BLaER1 (cell line): ENCODE measurements around the gene CYP2B6.
"Not testable (repeated sequence)": the region's sequence is repeated elsewhere in the genome, so short reads cannot be mapped to it uniquely, and the experiment has no call there.

Experiments
- H3K27ac ChIP-seq: shearing (Covaris generic); formaldehyde crosslinking; 2 replicates; pipeline ENCODE4 v1.8.1; 2022
- H3K27me3 ChIP-seq: shearing (Covaris generic); formaldehyde crosslinking; 2 replicates; pipeline ENCODE4 v1.8.1; 2022
- H3K36me3 ChIP-seq: shearing (Covaris generic); formaldehyde crosslinking; 2 replicates; pipeline ENCODE4 v1.8.1; 2022
- H3K4me1 ChIP-seq: shearing (Covaris generic); formaldehyde crosslinking; 2 replicates; pipeline ENCODE4 v1.8.1; 2022
- H3K4me2 ChIP-seq: shearing (Covaris generic); formaldehyde crosslinking; 2 replicates; pipeline ENCODE4 v1.8.1; 2022
- H3K4me3 ChIP-seq: shearing (Covaris generic); formaldehyde crosslinking; 2 replicates; pipeline ENCODE4 v1.8.1; 2022
- H3K9ac ChIP-seq: shearing (Covaris generic); formaldehyde crosslinking; 2 replicates; pipeline ENCODE4 v1.8.1; 2022
- H3K9me3 ChIP-seq: shearing (Covaris generic); formaldehyde crosslinking; 2 replicates; pipeline ENCODE4 v1.8.1; 2022
- H4K20me1 ChIP-seq: shearing (Covaris generic); formaldehyde crosslinking; 2 replicates; pipeline ENCODE4 v1.8.1; 2022
- Cebpa-rat ChIP-seq: shearing (Covaris generic); IDR thresholded peaks from 2 replicates; pipeline ENCODE4 v1.8.1; 2022

The CYP2B6 gene

GRCh38 chr19:40962460-40962961 is 28.6 kb upstream of the CYP2B6 start:
- Histone ChIP-seq H3K27me3 (no peaks in the 10 kb centered on the region), H3K4me2 (no peak overlapping the region), H3K4me3 (no peak overlapping the region), H3K36me3 (no peaks in the 10 kb centered on the region), H4K20me1 (no peaks in the 10 kb centered on the region), H3K4me1 (no peaks in the 10 kb centered on the region), H3K27ac (no peak overlapping the region), H3K9me3 (no peaks in the 10 kb centered on the region), H3K9ac (no peak overlapping the region)
- no peak for TF ChIP-seq Cebpa-rat

DNA sequence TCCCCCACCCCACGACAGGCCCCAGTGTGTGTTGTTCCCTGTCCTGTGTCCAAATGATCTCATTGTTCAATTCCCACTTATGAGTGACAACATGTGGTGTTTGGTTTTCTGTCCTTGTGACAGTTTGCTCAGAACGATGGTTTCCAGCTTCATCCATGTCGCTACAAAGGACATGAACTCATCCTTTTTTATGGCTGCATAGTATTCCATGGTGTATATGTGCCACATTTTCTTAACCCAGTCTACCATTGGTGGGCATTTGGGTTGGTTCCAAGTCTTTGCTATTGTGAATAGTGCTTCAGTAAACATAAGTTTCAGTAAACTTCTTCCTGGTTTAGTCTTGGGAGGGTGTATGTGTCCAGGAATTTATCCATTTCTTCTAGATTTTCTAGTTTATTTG is 26.7 kb upstream of the CYP2B6 start:
- not testable (repeated sequence) for H3K4me2 ChIP-seq, H3K4me3 ChIP-seq, H3K9me3 ChIP-seq, H3K27me3 ChIP-seq, H3K36me3 ChIP-seq, H3K4me1 ChIP-seq, H4K20me1 ChIP-seq, H3K9ac ChIP-seq, H3K27ac ChIP-seq

DNA sequence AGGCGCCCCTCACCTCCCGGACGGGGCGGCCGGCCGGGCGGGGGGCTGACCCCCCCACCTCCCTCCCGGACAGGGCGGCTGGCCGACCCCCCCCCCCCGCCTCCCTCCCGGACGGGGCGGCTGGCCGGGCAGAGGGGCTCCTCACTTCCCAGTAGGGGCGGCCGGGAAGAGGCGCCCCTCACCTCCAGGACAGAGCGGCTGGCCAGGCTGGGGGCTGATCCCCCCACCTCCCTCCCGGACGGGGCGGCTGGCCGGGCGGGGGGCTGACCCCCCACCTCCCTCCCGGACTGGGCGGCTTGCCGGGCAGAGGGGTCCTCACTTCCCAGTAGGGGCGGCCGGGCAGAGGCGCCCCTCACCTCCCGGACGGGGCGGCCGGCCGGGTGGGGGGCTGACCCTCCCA is 25.7 kb upstream of the CYP2B6 start:
- H3K27ac ChIP-seq, H3K9ac ChIP-seq, H3K4me3 ChIP-seq, H3K4me1 ChIP-seq, H3K9me3 ChIP-seq, H3K4me2 ChIP-seq, H3K36me3 ChIP-seq, H3K27me3 ChIP-seq, H4K20me1 ChIP-seq: not testable (repeated sequence)

DNA sequence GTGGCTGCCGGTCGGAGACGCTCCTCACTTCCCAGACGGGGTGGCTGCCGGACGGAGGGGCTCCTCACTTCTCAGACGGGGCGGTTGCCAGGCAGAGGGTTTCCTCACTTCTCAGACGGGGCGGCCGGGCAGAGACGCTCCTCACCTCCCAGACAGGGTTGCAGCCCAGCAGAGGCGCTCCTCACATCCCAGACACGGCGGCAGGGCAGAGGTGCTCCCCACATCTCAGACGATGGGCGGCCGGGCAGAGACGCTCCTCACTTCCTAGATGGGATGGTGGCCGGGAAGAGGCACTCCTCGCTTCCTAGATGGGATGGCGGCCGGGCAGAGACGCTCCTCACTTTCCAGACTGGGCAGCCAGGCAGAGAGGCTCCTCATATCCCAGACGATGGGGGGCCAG is 24.5 kb upstream of the CYP2B6 start:
- not testable (repeated sequence) for H4K20me1 ChIP-seq, H3K27ac ChIP-seq, H3K4me3 ChIP-seq

GRCh38 chr19:40968065-40968464 is 23.0 kb upstream of the CYP2B6 start:
- H3K4me3 ChIP-seq, H3K4me2 ChIP-seq, H3K9me3 ChIP-seq, H3K36me3 ChIP-seq, H3K27ac ChIP-seq, H3K9ac ChIP-seq, H4K20me1 ChIP-seq, H3K27me3 ChIP-seq: not testable (repeated sequence)
- H3K4me1 ChIP-seq = peaks cover 19% of the 10 kb centered on the region

More for the DNA sequence above, 24.5 kb upstream of the CYP2B6 start:
- H3K9ac ChIP-seq, H3K36me3 ChIP-seq, H3K4me2 ChIP-seq, H3K9me3 ChIP-seq, H3K27me3 ChIP-seq: not testable (repeated sequence)
- H3K4me1 ChIP-seq = peaks cover 19% of the 10 kb centered on the region

DNA sequence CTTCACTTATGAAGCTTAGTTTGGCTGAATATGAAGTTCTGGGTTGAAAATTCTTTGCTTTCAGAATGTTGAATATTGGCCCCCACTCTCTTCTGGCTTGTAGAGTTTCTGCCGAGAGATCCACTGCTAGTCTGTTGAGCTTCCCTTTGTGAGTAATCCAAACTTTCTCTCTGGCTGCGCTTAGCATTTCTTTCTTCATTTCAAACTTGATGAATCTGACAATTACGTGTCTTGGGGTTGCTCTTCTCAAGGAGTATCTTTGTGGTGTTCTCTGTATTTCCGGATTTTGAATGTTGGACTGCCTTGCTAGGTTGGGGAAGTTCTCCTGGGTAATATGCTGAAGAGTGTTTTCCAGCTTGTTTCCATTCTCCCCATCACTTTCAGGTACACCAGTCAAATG is 21.4 kb upstream of the CYP2B6 start:
- H3K4me1 ChIP-seq = peaks cover 19% of the 10 kb centered on the region
- not testable (repeated sequence) for H4K20me1 ChIP-seq, H3K27me3 ChIP-seq, H3K36me3 ChIP-seq, H3K9ac ChIP-seq, H3K4me3 ChIP-seq, H3K9me3 ChIP-seq, H3K27ac ChIP-seq
- peak overlapping the region; percentile 45 for H3K4me2 ChIP-seq

DNA sequence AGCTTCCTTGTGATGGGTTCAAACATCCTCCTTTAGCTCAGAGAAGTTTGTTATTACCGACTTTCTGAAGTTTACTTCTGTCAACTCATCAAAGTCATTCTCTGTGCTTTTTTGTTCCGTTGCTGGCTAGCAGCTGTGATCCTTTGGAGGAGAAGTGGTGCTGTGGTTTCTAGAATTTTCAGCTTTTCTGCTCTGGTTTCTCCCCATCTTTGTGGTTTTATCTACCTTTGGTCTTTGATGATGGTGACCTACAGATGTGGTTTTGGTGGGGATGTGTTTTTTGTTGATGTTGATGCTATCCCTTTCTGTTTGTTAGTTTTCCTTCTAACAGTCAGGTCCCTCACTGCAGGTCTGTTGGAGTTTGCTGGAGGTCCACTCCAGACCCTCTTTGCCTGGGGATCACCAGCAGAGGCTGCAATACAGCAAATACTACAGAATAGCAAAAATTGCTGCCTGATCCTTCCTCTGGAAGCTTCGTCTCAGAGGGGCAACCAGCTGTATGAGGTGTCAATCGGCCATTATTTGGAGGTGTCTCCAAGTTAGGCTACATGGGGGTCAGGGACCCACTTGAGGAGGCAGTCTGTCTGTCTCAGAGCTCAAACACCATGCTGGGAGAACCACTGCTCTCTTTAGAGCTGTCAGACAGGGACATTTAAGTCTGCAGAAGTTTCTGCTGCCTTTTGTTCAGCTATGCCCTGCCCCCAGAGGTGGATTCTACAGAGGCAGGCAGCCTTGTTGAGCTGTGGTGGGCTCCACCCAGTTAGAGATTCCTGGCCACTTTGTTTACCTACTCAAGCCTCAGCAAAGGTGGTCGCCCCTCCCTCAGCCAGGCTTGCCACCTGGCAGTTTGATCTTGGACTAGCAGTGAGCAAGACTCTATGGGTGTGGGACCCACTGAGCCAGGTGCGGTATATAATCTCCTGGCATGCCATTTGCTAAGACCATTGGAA is 20.4 kb upstream of the CYP2B6 start:
- not testable (repeated sequence) for H3K27me3 ChIP-seq, H3K9ac ChIP-seq, H3K4me3 ChIP-seq, H3K27ac ChIP-seq, H3K9me3 ChIP-seq, H4K20me1 ChIP-seq, H3K36me3 ChIP-seq
- Histone ChIP-seq H3K4me2 (peak overlapping the region; percentile 45), H3K4me1 (peaks cover 19% of the 10 kb centered on the region)

DNA sequence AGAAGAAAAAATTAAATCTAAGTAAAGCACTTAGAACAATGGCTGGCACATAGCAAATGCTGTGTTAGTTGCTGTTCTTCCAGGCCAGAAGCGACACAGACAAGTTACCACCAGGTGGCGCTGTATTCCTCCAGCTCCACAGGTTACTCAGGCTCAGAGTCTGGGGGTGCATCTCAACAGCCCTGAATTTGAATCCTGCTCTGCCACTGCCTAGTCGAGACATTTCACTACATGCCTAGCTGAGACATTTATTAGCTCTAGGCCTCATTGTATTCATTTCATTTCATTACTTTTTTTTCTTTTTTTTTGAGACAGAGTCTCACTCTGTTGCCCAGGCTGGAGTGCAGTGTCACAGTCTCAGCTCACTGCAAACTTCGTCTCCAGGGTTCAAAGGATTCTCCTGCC is 16.4 kb upstream of the CYP2B6 start:
- H3K4me3 ChIP-seq = no peak overlapping the region
- no peak overlapping the region for H3K4me2 ChIP-seq
- peaks cover 17% of the 10 kb centered on the region for H3K4me1 ChIP-seq
- no peaks in the 10 kb centered on the region for H4K20me1 ChIP-seq
- H3K27me3 ChIP-seq = no peaks in the 10 kb centered on the region
- H3K9ac ChIP-seq = no peak overlapping the region
- H3K27ac ChIP-seq = no peak overlapping the region
- H3K36me3 ChIP-seq = no peaks in the 10 kb centered on the region
- TF ChIP-seq Cebpa-rat = no peak
- H3K9me3 ChIP-seq = peaks cover under 1% of the 10 kb centered on the region; the same call in 1 of the 2 replicates

GRCh38 chr19:40976134-40976533 is 14.9 kb upstream of the CYP2B6 start:
- H3K9me3 ChIP-seq = peaks cover 8% of the 10 kb centered on the region; the same call in 1 of the 2 replicates
- H3K27me3 ChIP-seq = no peaks in the 10 kb centered on the region
- peaks cover 2% of the 10 kb centered on the region for H3K4me1 ChIP-seq
- no peak overlapping the region for H3K27ac ChIP-seq
- no peak for TF ChIP-seq Cebpa-rat
- no peak overlapping the region for H3K4me2 ChIP-seq
- no peaks in the 10 kb centered on the region for H3K36me3 ChIP-seq
- H3K9ac ChIP-seq = no peak overlapping the region
- H4K20me1 ChIP-seq = no peaks in the 10 kb centered on the region
- no peak overlapping the region for H3K4me3 ChIP-seq

DNA sequence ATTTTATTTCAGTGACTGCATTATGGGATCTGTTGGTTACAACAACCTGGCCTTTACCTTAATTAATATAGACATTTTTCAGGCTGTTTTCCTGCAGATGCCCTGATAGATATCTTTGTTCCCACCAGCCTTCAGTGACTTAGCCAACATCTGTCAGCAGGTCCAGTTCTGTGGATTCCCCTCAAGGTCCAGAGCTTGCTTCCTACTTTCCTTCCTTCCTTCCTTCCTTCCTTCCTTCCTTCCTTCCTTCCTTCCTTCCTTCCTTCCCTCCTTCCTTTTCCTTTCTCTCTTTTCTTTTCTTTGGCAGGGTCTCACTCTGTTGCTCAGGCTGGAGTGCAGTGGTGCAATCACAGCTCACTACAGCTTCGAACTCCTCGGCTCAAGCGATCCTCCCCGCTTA is 14.4 kb upstream of the CYP2B6 start:
- no peaks in the 10 kb centered on the region for H3K36me3 ChIP-seq
- H3K27me3 ChIP-seq = no peaks in the 10 kb centered on the region
- TF ChIP-seq Cebpa-rat = no peak
- H3K4me2 ChIP-seq = no peak overlapping the region
- no peak overlapping the region for H3K9ac ChIP-seq
- H3K4me1 ChIP-seq = no peaks in the 10 kb centered on the region
- H4K20me1 ChIP-seq = no peaks in the 10 kb centered on the region
- no peak overlapping the region for H3K27ac ChIP-seq
- peaks cover 8% of the 10 kb centered on the region; the same call in 1 of the 2 replicates for H3K9me3 ChIP-seq
- no peak overlapping the region for H3K4me3 ChIP-seq

GRCh38 chr19:40979759-40980158 is 11.3 kb upstream of the CYP2B6 start:
- H3K27me3 ChIP-seq, H3K9me3 ChIP-seq, H3K4me3 ChIP-seq, H3K36me3 ChIP-seq, H3K4me1 ChIP-seq, H4K20me1 ChIP-seq, H3K27ac ChIP-seq, H3K9ac ChIP-seq, H3K4me2 ChIP-seq: not testable (repeated sequence)

DNA sequence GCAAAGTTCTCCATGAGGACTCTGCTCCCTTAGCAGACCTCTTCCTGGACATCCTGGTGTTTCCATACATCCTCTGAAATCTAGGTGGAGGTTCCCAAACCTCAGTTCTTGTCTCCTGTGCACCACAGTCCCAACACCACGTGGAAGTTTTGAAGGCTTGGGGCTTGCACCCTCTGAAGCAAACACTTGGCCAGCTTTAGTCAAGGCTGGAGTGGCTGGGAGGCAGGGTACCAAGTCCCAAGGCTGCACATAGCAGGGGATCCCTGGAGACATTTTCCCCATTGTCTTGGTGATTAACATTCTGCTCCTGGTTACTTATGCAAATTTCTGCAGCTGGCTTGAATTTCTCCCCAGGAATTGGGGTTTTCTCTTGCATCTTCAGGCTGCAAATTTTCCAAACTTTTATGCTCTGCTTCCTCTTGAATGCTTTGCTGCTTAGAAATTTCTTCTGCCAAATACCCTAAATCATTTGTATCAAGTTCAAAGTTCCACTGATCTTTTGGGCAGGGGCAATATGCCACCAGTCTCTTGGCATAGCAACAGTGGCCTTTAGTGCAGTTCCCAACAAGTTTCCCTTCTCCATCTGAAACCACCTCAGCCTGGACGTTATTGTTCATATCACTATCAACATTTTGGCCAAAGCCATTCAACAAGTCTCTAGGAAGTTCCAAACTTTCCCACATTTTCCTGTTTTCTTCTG is 10.2 kb upstream of the CYP2B6 start:
- not testable (repeated sequence) for H3K36me3 ChIP-seq, H3K4me2 ChIP-seq, H3K9me3 ChIP-seq, H3K27ac ChIP-seq, H3K4me3 ChIP-seq, H3K4me1 ChIP-seq, H3K27me3 ChIP-seq, H4K20me1 ChIP-seq, H3K9ac ChIP-seq
